CD4-positive, alpha-beta T cell (primary cell): ENCODE data around the gene KYNU. TPM values are rescaled to one million over a fixed set of nuclear protein-coding genes. Genes with fewer than 3 reads are reported as not detected.

Source experiments
- ATAC-seq: fragments of 200-7000 bp; cut with Tn5 transposase; one replicate; pipeline ENCODE4 v1.10.0; 2022; ENCODE audit warnings: mild to moderate bottlenecking; ENCODE audit not compliant: poor library complexity
- CTCF ChIA-PET: fragments of 350-600 bp; sonication (Branson Sonifier 250); formaldehyde crosslinking; loops from one replicate; lab custom pipeline; 2021; ENCODE audit warnings: antibody characterized with exemption, inconsistent platforms; lab: Charles Lee
- POLR2A ChIA-PET: fragments of 350-600 bp; sonication (Branson Sonifier 250); formaldehyde crosslinking; loops from one replicate; lab custom pipeline; 2021; ENCODE audit warnings: antibody characterized with exemption, inconsistent platforms; lab: Charles Lee
- DNase-seq, 14 experiments: peaks; one replicate each; pipeline ENCODE4 v3.0.0-alpha.2; 2013 to 2020; ENCODE audit warnings: mixed read lengths in 2 of 14
- H3K27ac ChIP-seq, 2 donors: one replicate each; pipeline versions ENCODE4 v1.5.1 to v1.7.0; 2013; ENCODE audit warnings: low read length in 2 of 2, low read depth in 1 of 2, mild to moderate bottlenecking in 1 of 2
- H3K27me3 ChIP-seq, 2 experiments: 1 replicate in 1 of 2; 2 replicates in 1 of 2; pipeline versions ENCODE4 v1.6.1 to v1.7.0; 2013; ENCODE audit warnings: low read length in 2 of 2, control low read depth in 1 of 2, mild to moderate bottlenecking in 1 of 2, moderate library complexity in 1 of 2; ENCODE audit not compliant: insufficient read depth in 2 of 2, control insufficient read depth in 1 of 2
- H3K36me3 ChIP-seq: one replicate; pipeline ENCODE4 v1.6.1; 2013; ENCODE audit warnings: low read length, control low read depth; ENCODE audit not compliant: insufficient read depth
- H3K4me1 ChIP-seq: one replicate; pipeline ENCODE4 v1.6.1; 2013; ENCODE audit warnings: low read length, control low read depth; ENCODE audit not compliant: insufficient read depth
- H3K4me3 ChIP-seq: one replicate; pipeline ENCODE4 v1.5.1; 2013; ENCODE audit warnings: mild to moderate bottlenecking, low read length, moderate library complexity
- H3K9me3 ChIP-seq, 2 experiments: 1 replicate in 1 of 2; 2 replicates in 1 of 2; pipeline versions ENCODE4 v1.6.1 to v1.7.0; 2013; ENCODE audit warnings: low read length in 2 of 2, mild to moderate bottlenecking in 2 of 2, control low read depth in 1 of 2, moderate library complexity in 1 of 2; ENCODE audit not compliant: control insufficient read depth in 1 of 2, insufficient read depth in 1 of 2
- H3K27ac Mint-ChIP-seq: one replicate; pipeline ENCODE4 v1.8.0; 2020; ENCODE audit warnings: mixed read lengths
- H3K27me3 Mint-ChIP-seq: one replicate; pipeline ENCODE4 v1.8.0; 2021; ENCODE audit warnings: mixed read lengths
- H3K36me3 Mint-ChIP-seq: one replicate; pipeline ENCODE4 v1.8.0; 2021; ENCODE audit warnings: low read depth, mixed read lengths
- H3K4me1 Mint-ChIP-seq: one replicate; pipeline ENCODE4 v1.8.0; 2021; ENCODE audit warnings: low read depth, mixed read lengths
- H3K4me3 Mint-ChIP-seq: one replicate; pipeline ENCODE4 v1.8.0; 2020; ENCODE audit warnings: mild to moderate bottlenecking, mixed read lengths
- H3K9me3 Mint-ChIP-seq: one replicate; pipeline ENCODE4 v1.8.0; 2020; ENCODE audit warnings: mixed read lengths
- intact Hi-C, 2 experiments: fragments of 100-400 bp; cut with DNase I in 1 of 2; cut with micrococcal nuclease in 1 of 2; formaldehyde crosslinking; loops; one replicate each; pipeline versions ENCODE4 v1.15.1 to v1.9.0; 2023 to 2025; cut with DNase I, micrococcal nuclease
- total RNA-seq, 174 experiments: library from RNA in 2 of 174; stranded (reverse) in 2 of 174; gene quantifications; one replicate each; pipeline ENCODE4 v1.2.3 and lab custom pipeline; 2021 to 2026
- TF ChIP-seq, protein P1 (sequence below): fragments of 200-600 bp; IDR thresholded peaks from one replicate; pipeline ENCODE4 v1.8.0; 2022; ENCODE audit warnings: antibody characterized with exemption, mild to moderate bottlenecking

Gene KYNU
- total RNA-seq, 2 experiments from 2014 or later = 0.38 to 0.50 TPM

DNA sequence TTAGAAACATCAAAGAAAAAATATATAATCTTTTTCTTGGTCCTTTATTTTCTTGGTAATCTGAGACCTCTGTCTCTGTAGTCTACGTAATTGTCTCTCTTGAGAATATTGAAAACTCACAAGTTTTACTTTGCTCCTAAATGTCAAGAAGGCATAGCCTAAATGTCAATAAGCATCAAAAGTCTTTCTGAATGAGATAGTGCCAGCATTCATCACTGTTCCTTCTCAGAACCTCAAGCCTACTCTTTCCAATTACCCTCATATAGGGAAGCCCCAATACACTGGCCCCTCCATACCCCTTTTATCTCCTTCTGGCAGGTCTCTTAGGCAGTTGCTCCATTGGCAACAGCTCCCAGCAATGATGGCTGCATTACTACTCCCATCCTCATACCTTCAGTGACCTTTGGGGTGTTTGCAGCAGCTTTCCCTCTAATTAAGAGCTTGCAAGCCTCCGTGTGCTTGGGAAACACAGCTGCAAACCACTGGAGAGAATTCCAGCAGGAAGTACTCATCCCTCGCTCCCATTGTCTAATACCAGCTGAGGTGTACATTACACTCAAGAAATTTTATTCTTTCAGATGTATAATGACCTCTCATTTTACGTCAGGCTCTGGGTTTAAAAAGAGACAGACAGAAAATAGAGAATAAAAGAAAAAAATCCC is 95.8 kb downstream of the KYNU start:
- CTCF ChIA-PET = no interaction called here
- Histone ChIP-seq H3K27ac (no peak overlapping the region), H3K27me3 (no peaks in the 10 kb centered on the region), H3K4me3 (no peak overlapping the region), H3K4me1 (no peaks in the 10 kb centered on the region), H3K9me3 (no peaks in the 10 kb centered on the region), H3K36me3 (no peaks in the 10 kb centered on the region)
- TF ChIP-seq, protein P1, sequence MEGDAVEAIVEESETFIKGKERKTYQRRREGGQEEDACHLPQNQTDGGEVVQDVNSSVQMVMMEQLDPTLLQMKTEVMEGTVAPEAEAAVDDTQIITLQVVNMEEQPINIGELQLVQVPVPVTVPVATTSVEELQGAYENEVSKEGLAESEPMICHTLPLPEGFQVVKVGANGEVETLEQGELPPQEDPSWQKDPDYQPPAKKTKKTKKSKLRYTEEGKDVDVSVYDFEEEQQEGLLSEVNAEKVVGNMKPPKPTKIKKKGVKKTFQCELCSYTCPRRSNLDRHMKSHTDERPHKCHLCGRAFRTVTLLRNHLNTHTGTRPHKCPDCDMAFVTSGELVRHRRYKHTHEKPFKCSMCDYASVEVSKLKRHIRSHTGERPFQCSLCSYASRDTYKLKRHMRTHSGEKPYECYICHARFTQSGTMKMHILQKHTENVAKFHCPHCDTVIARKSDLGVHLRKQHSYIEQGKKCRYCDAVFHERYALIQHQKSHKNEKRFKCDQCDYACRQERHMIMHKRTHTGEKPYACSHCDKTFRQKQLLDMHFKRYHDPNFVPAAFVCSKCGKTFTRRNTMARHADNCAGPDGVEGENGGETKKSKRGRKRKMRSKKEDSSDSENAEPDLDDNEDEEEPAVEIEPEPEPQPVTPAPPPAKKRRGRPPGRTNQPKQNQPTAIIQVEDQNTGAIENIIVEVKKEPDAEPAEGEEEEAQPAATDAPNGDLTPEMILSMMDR = no peak
- DNase-seq (no peak), ATAC-seq (no peak)
- intact Hi-C loops = no loop called here
- Mint-ChIP-seq H3K27me3 (no peaks in the 10 kb centered on the region), H3K4me1 (no peaks in the 10 kb centered on the region), H3K9me3 (no peaks in the 10 kb centered on the region), H3K27ac (no peak overlapping the region), H3K36me3 (no peaks in the 10 kb centered on the region), H3K4me3 (no peak overlapping the region)
- POLR2A ChIA-PET = no interaction called here

DNA sequence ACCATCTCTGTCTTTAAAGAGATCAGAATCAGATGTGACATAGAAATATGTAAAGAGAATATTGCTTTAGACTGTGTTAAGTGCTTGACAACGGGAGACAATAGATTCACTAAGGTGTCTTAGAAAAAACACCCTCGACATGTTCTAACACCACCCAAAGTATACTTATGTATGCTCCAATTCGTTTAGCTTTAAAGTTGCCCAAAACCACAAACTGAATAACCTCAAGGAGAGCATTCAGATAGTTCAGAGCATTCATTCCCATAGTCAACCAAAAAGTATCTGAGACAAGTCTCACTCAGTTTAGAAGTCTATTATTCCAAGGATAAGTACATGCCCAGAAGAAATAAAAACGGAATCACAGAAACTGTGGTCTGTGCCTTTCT is 96.4 kb downstream of the KYNU start:
- Mint-ChIP-seq H3K27ac (no peak overlapping the region), H3K36me3 (no peaks in the 10 kb centered on the region), H3K4me1 (no peaks in the 10 kb centered on the region), H3K9me3 (no peaks in the 10 kb centered on the region), H3K27me3 (no peaks in the 10 kb centered on the region), H3K4me3 (no peak overlapping the region)
- Histone ChIP-seq H3K27me3 (no peaks in the 10 kb centered on the region), H3K4me3 (no peak overlapping the region), H3K36me3 (no peaks in the 10 kb centered on the region), H3K4me1 (no peaks in the 10 kb centered on the region), H3K27ac (no peak overlapping the region), H3K9me3 (no peaks in the 10 kb centered on the region)
- ChIA-PET POLR2A (no interaction called here), CTCF (no interaction called here)
- no peak for DNase-seq
- intact Hi-C loops = no loop called here
- TF ChIP-seq, protein P1 = no peak
- no peak for ATAC-seq

DNA sequence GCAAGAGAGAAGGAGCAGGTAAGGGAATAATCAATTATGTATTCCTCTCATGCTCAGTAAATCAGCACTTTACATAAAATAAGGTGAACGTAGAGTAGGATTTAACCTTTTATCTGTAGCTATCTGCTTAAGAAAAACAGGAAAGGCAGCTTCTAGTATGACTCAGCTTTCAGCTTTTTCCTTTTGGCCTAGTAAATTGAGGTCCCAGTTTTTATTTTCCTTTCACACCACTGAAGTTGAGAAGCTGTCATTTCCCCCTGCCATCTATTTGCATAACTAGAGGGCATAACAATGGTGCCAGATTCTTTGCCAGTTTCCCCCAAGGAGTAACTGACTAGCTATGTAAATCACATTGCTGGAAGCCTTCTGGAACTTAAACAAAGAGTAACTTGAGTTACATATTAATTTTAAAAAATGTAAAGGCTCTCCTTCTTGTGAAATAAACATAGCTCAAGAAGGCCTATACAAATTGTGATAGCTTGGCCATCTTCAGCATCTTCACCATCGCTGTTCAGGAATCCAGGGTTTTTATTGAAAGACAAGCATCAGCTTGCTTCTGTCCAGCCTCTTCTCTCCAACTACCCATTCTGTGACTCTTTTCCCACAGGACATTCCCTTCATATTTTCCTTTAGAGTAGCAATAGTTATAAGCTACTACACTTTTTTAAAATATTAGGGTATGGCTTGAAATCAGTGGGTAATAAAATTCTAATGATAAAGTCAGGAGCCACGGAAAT is 97.0 kb downstream of the KYNU start:
- no peak overlapping the region for H3K27ac ChIP-seq
- no peaks in the 10 kb centered on the region for H3K27me3 ChIP-seq
- no peak overlapping the region for H3K4me3 ChIP-seq
- H3K36me3 ChIP-seq = no peaks in the 10 kb centered on the region
- ChIA-PET POLR2A (no interaction called here), CTCF (no interaction called here)
- H3K9me3 Mint-ChIP-seq = no peaks in the 10 kb centered on the region
- no peaks in the 10 kb centered on the region for H3K4me1 Mint-ChIP-seq
- no peak overlapping the region for H3K27ac Mint-ChIP-seq
- H3K4me3 Mint-ChIP-seq = no peak overlapping the region
- intact Hi-C loops = no loop called here
- H3K36me3 Mint-ChIP-seq = no peaks in the 10 kb centered on the region
- H3K4me1 ChIP-seq = no peaks in the 10 kb centered on the region
- H3K9me3 ChIP-seq = no peaks in the 10 kb centered on the region
- DNase-seq (no peak), ATAC-seq (no peak)
- TF ChIP-seq, protein P1 = no peak
- no peaks in the 10 kb centered on the region for H3K27me3 Mint-ChIP-seq
